Loucy (cell line): ENCODE data around the gene NGEF.

Source experiments
- H2AFZ ChIP-seq: fragments of 200-600 bp; sonication (generic); 2 replicates; pipeline ENCODE4 v1.6.0; 2016; ENCODE audit warnings: antibody characterized with exemption, mild to moderate bottlenecking, low read length, moderate library complexity
- H3F3A ChIP-seq: fragments of 200-600 bp; 2 replicates; pipeline ENCODE4 v1.6.0; 2016; ENCODE audit warnings: antibody characterized with exemption, low read depth, mild to moderate bottlenecking
- H3K27me3 ChIP-seq: fragments of 200-600 bp; sonication (generic); 2 replicates; pipeline ENCODE4 v1.6.1; 2014; ENCODE audit warnings: low read length, mild to moderate bottlenecking; ENCODE audit not compliant: insufficient read depth, poor library complexity, severe bottlenecking
- H3K36me3 ChIP-seq: fragments of 200-600 bp; sonication (generic); 2 replicates; pipeline ENCODE4 v1.6.1; 2016; ENCODE audit warnings: low read length; ENCODE audit not compliant: insufficient read depth
- H3K4me1 ChIP-seq: fragments of 200-600 bp; sonication (generic); 2 replicates; pipeline ENCODE4 v1.5.1; 2014; ENCODE audit warnings: low read length, mild to moderate bottlenecking; ENCODE audit not compliant: insufficient read depth, poor library complexity, severe bottlenecking
- H3K4me2 ChIP-seq: fragments of 200-600 bp; sonication (generic); 2 replicates; pipeline ENCODE4 v1.6.0; 2014; ENCODE audit warnings: antibody characterized with exemption, low read length, low read depth, mild to moderate bottlenecking; ENCODE audit not compliant: poor library complexity, severe bottlenecking
- H3K4me3 ChIP-seq: fragments of 200-600 bp; sonication (generic); 2 replicates; pipeline ENCODE4 v1.5.1; 2014; ENCODE audit warnings: low read length, mild to moderate bottlenecking, mixed read lengths; ENCODE audit not compliant: poor library complexity, severe bottlenecking
- H3K79me2 ChIP-seq: fragments of 200-600 bp; sonication (generic); 2 replicates; pipeline ENCODE4 v1.6.1; 2014; ENCODE audit warnings: low read length; ENCODE audit not compliant: insufficient read depth
- H3K9ac ChIP-seq: fragments of 200-600 bp; sonication (generic); 2 replicates; pipeline ENCODE4 v1.6.0; 2014; ENCODE audit warnings: mild to moderate bottlenecking, low read depth, low read length, moderate library complexity; ENCODE audit not compliant: poor library complexity, severe bottlenecking
- H3K9me2 ChIP-seq: fragments of 200-600 bp; sonication (generic); replicated peaks from 2 replicates; pipeline ENCODE4 v1.6.1; 2016; ENCODE audit warnings: low read depth, low read length, mixed read lengths
- H3K9me3 ChIP-seq: fragments of 200-600 bp; sonication (generic); 2 replicates; pipeline ENCODE4 v1.6.1; 2014; ENCODE audit warnings: mild to moderate bottlenecking, antibody characterized with exemption, low read length, low read depth; ENCODE audit not compliant: insufficient read depth
- H4K20me1 ChIP-seq: fragments of 200-600 bp; sonication (generic); 2 replicates; pipeline ENCODE4 v1.6.0; 2014; ENCODE audit warnings: antibody characterized with exemption, low read length, mild to moderate bottlenecking; ENCODE audit not compliant: insufficient read depth, poor library complexity, severe bottlenecking
- CTCF ChIP-seq: fragments of 200-600 bp; sonication (generic); conservative IDR thresholded peaks from 2 replicates; pipeline ENCODE4 v1.5.1; 2014; ENCODE audit warnings: mild to moderate bottlenecking, antibody characterized with exemption, low read length
- EZH2phosphoT487 ChIP-seq: fragments of 200-600 bp; IDR thresholded peaks from 2 replicates; pipeline ENCODE4 v1.6.1; 2018; ENCODE audit warnings: antibody characterized with exemption, mild to moderate bottlenecking, moderate library complexity, borderline replicate concordance

NGEF gene

GRCh38 chr2:233013027-233013461 lies at the start of gene NGEF:
NGEF (minus strand) TSS chr2:233013256; CDS start chr2:232974890, 38,366 bp downstream.
- Histone ChIP-seq H4K20me1 (no peaks in the 10 kb centered on the region), H3K4me3 (no peak within 1 kb of the TSS), H3K9me2 (no peaks in the 10 kb centered on the region), H3K4me1 (no peaks in the 10 kb centered on the region), H3K79me2 (no peaks in the 10 kb centered on the region), H3K27me3 (no peaks in the 10 kb centered on the region), H3K9me3 (no peaks in the 10 kb centered on the region), H3K9ac (no peak within 1 kb of the TSS), H3F3A (no peaks in the 10 kb centered on the region), H2AFZ (no peak within 1 kb of the TSS), H3K4me2 (no peak within 1 kb of the TSS), H3K36me3 (no peaks in the 10 kb centered on the region)
- TF ChIP-seq EZH2phosphoT487 (no peak), CTCF (no peak)

- H2AFZ ChIP-seq = no peak overlapping the region
- TF ChIP-seq EZH2phosphoT487 (no peak), CTCF (no peak)
- H3K9ac ChIP-seq = peak overlapping the region; percentile 98
- H3K79me2 ChIP-seq = peaks cover 70% of the 10 kb centered on the region
- H3K4me1 ChIP-seq = peaks cover 52% of the 10 kb centered on the region
- no peaks in the 10 kb centered on the region for H3F3A ChIP-seq
- no peaks in the 10 kb centered on the region for H3K9me2 ChIP-seq
- H3K36me3 ChIP-seq = peaks cover 11% of the 10 kb centered on the region; the same call in 1 of the 2 replicates
- peak overlapping the region; percentile 94 for H3K4me2 ChIP-seq
- peaks cover 64% of the 10 kb centered on the region for H4K20me1 ChIP-seq
- H3K27me3 ChIP-seq = no peaks in the 10 kb centered on the region
- peak overlapping the region; percentile 99 for H3K4me3 ChIP-seq
- H3K9me3 ChIP-seq = no peaks in the 10 kb centered on the region
Measured at GRCh38 chr2:233062451-233062850, 49.4 kb upstream of the NGEF start.

- Histone ChIP-seq H3K4me3 (peak overlapping the region; percentile 99), H3F3A (no peaks in the 10 kb centered on the region), H3K9ac (peak overlapping the region; percentile 98), H2AFZ (no peak overlapping the region), H3K4me1 (peaks cover 48% of the 10 kb centered on the region), H3K79me2 (peaks cover 64% of the 10 kb centered on the region), H3K9me2 (no peaks in the 10 kb centered on the region), H3K36me3 (peaks cover 6% of the 10 kb centered on the region; the same call in 1 of the 2 replicates), H3K9me3 (no peaks in the 10 kb centered on the region), H4K20me1 (peaks cover 58% of the 10 kb centered on the region), H3K4me2 (peak overlapping the region; percentile 94), H3K27me3 (no peaks in the 10 kb centered on the region)
- TF ChIP-seq EZH2phosphoT487 = no peak
- TF ChIP-seq CTCF = peak; percentile 66
Measured at GRCh38 chr2:233061591-233062450, 48.8 kb upstream of the NGEF start.
